ENCODE measurements around the gene MNAT1.

DNA sequence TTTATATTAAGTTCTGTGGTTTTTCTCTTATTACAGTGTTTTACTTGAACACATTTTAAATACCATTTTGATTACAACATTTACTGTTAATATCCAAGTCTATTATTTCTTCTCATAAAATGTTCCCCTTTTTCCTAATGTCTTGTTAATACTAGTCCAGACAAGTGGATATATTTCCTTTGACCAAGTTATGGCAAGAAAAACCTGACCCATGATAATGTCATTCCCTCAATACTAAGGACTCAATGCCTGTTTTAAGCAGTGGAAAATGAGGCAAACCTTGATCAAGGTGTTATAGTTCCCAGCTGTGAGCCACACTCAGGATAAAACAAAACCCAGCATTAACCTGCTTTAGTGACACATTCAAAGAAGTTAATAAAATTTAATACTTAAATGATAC, 234.1 kb downstream of the MNAT1 start:
- TF ChIP-seq, protein P1, sequence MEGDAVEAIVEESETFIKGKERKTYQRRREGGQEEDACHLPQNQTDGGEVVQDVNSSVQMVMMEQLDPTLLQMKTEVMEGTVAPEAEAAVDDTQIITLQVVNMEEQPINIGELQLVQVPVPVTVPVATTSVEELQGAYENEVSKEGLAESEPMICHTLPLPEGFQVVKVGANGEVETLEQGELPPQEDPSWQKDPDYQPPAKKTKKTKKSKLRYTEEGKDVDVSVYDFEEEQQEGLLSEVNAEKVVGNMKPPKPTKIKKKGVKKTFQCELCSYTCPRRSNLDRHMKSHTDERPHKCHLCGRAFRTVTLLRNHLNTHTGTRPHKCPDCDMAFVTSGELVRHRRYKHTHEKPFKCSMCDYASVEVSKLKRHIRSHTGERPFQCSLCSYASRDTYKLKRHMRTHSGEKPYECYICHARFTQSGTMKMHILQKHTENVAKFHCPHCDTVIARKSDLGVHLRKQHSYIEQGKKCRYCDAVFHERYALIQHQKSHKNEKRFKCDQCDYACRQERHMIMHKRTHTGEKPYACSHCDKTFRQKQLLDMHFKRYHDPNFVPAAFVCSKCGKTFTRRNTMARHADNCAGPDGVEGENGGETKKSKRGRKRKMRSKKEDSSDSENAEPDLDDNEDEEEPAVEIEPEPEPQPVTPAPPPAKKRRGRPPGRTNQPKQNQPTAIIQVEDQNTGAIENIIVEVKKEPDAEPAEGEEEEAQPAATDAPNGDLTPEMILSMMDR (conservative IDR thresholded peaks at IDR 0.05; ENCODE audit: low read depth in 2 of 2) = no peak
- no peak for TF ChIP-seq JUNB (IDR thresholded peaks at IDR 0.05; ENCODE audit: unreplicated experiment)
- no peak for TF ChIP-seq EZH2phosphoT487 (IDR thresholded peaks at IDR 0.05; ENCODE audit: unreplicated experiment)
